GM21447 (cell line): Measurements from ENCODE around the gene SPP1.
A peak's percentile ranks its signal among the peaks of the same experiment; 100 is the strongest.
"Not testable (repeated sequence)": the region's sequence is repeated elsewhere in the genome, so short reads cannot be mapped to it uniquely, and the experiment has no call there.

ENCODE experiments used
- ATAC-seq: cut with Tn5 transposase; IDR thresholded peaks from one replicate; pipeline ENCODE4 v1.9.1; 2021; ENCODE audit not compliant: unreplicated experiment

SPP1 gene

GRCh38 chr4:87975466-87975865 lies at the start of gene SPP1:
TSS of gene SPP1 (plus strand) at chr4:87975714. CDS start at chr4:87976896, 1,182 bp downstream.
- ATAC-seq: peak; percentile 85

GRCh38 chr4:87926554-87927098 lies 48.9 kb upstream of the SPP1 start:
- ATAC-seq: no peak

GRCh38 chr4:87930629-87931028 lies 44.9 kb upstream of the SPP1 start:
- ATAC-seq: no peak

- no peak for ATAC-seq
Observed at GRCh38 chr4:87931932-87932331, 43.6 kb upstream of the SPP1 start.

- ATAC-seq: no peak
Observed at GRCh38 chr4:87932718-87933141, 42.8 kb upstream of the SPP1 start.

DNA sequence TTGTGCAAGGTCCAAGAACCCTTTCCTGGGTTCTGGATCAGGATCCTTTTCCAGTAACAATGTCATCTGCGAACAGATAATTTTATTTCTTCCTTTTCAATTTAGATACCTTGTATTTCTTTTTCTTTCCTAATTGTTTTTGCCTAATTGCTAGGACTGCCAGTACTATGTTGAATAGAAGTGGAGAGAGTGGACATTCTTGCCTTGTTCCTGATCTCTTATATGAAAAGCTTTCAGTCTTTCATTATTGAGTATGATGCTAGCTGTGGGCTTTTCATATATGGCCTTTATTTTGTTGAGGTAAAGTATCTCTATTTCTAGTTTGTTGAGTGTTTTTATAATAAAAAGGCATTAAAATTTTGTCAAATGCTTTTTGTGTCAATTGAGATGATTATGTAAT lies 42.2 kb upstream of the SPP1 start:
- no peak for ATAC-seq

DNA sequence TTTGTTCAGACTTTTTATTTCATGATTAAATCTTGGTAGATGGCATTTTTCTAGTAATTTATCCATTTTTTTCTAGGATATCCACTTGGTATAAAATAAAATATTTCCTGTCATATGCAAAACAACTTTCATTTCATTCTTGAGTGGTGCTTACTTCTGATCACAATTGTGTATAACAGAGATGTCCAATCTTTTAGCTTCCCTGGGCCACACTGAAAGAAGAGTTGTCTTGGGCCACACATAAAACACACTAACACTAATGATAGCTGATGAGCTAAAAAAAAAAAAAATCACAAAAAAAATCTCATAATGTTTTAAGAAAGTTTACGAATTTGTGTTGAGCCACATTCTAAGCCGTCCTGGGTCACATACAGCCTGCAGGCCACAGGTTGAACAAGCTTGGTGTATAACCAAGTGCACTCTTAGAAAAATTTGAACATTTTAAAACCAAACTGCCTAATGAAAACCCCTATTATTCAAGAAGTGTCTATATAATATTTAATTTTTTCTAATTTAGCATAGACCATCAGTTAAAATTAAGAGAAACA lies 41.3 kb upstream of the SPP1 start:
- no peak for ATAC-seq

DNA sequence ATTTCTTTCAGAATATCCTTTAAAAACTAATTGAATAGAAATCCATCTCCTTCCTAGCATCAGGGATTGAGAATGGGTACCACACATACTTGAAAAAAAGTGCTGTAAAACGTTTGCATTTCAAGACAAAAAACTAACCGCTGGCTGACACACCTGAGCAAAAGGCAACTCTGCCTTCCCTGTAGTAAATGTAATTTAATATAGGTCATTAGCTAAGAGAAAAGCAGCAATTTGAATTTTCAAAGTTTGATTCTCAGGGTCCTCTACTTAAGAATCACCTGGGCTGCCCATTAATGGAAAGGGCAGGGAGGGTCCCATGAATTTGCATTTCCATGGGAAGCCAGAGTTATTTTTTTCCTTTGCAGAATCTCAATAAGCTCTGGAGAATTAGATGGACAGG lies 40.5 kb upstream of the SPP1 start:
- ATAC-seq: no peak

DNA sequence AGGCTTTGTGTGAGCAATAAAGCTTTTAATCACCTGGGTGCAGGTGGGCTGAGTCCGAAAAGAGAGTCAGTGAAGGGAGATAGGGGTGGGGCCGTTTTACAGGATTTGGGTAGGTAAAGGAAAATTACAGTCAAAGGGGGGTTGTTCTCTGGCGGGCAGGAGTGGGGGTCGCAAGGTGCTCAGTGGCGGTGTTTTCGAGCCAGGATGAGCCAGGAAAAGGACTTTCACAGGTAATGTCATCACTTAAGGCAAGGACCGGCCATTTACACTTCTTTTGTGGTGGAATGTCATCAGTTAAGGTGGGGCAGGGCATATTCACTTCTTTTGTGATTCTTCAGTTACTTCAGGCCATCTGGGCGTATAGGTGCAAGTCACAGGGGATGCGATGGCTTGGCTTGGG lies 39.6 kb upstream of the SPP1 start:
- not testable (repeated sequence) for ATAC-seq

DNA sequence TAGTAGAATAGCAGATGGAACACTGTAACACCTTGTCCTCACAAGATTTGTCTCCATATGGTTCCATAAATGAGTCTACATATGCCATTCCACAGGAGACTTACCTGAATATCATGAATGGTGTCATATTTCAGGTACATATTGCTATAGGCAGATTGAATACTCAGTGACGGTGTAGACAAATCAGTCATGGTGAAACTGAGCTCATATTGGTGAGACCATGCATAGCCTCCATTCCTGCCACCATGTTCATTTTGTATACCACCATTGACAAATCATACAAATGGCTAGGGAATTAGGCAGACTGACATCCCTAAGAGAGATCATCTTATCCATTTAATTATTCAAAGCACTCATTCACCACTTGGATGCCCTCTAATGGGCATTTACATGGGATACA lies 38.0 kb upstream of the SPP1 start:
- no peak for ATAC-seq

DNA sequence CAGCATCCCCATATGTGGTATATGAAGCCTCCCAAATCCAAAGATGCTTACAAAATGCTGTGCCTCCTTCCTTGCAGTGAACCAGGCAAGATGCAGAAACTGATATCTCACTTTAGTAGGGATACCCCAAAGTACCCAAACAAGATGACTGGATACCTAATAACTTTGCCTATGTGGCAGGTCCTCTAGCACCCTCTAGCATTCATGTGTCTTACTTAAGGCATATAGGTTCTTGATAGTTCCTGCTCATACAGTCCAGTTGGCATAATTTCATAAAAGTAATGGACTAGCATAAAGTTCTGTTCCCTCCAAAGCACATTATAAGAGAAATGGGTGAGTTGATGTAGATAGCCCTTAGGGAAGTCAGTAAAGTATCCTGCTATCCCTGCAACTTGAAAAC lies 36.8 kb upstream of the SPP1 start:
- ATAC-seq: no peak

- no peak for ATAC-seq
Observed at GRCh38 chr4:87939978-87940690, 35.4 kb upstream of the SPP1 start.

DNA sequence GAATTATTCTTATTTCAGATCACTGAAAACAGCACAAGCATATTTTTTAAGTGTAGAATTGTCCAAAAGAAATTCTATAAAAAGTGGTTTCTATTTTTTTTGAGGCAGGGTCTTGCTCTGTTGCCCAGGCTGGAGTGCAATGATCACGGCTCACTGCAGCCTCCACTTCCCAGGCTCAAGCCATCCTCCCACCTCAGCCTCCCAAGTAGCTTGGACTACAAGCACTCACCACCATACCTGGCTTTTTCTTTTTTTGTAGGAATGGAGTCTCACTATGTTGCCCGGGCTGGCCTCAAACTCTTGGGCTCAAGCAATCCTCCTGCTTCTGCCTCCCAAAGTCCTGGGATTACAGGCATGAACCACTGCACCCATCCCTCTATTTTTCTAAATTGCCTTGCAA lies 34.7 kb upstream of the SPP1 start:
- not testable (repeated sequence) for ATAC-seq

DNA sequence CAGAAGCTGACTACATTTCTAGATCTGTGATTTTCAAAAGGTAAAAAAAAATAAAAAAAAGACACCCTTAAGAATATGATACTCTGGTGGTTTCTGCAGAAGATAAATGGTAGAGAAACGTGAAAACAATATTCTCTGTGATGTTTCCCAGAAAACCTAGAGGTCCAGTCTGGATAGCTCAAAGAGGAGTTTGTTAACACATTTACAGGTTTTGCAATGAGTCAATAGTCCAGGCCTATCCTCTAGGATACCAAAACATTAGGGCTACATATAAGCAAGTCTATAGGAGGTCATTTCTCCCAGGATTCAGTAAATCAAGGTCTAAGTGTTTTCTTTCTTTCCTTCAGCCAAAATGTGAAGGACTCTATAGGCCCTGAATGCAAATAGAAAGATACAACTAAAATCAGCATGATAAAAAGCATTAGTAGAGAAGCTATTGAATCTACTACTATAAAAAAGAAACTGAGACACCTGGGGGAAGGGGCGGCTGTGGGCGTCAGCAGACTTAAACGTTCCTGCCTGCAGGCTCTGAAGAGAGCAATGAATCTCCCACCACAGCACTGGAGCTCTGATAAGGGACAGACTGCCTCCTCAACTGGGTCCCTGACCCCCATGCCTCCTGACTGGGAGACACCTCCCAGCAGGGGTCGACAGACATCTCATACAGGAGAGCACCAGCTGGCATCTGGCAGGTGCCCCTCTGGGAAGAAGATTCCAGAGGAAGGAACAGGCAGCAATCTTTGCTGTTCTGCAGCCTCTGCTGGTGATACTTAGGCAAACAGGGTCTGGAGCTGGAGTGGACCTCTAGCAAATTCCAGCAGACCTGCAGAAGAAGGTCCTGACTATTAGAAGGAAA lies 33.7 kb upstream of the SPP1 start:
- no peak for ATAC-seq

GRCh38 chr4:87943660-87944149 lies 31.8 kb upstream of the SPP1 start:
- no peak for ATAC-seq

GRCh38 chr4:87944967-87945366 lies 30.5 kb upstream of the SPP1 start:
- ATAC-seq: no peak

DNA sequence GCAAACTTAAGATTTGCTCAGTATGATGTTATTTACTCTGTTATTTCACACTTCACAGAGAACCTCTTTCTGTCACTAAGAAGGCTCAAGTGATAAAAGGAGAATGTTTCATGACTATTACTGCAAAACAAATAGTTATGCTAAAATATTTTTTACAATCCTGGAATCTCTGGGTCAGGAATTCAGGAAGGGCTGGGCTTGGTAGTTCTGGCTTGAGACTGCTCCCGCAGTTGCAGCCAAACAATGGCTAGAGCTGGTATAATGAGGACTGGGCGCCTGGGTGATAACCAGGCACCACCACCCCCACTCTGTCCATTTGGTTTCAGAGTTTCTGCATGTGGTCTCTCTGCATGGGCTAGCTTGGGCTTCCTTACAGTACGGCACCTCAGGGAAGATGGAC lies 28.7 kb upstream of the SPP1 start:
- no peak for ATAC-seq

GRCh38 chr4:87947381-87948160 lies 27.9 kb upstream of the SPP1 start:
- no peak for ATAC-seq

- ATAC-seq: no peak
Observed at GRCh38 chr4:87949961-87950360, 25.6 kb upstream of the SPP1 start.

DNA sequence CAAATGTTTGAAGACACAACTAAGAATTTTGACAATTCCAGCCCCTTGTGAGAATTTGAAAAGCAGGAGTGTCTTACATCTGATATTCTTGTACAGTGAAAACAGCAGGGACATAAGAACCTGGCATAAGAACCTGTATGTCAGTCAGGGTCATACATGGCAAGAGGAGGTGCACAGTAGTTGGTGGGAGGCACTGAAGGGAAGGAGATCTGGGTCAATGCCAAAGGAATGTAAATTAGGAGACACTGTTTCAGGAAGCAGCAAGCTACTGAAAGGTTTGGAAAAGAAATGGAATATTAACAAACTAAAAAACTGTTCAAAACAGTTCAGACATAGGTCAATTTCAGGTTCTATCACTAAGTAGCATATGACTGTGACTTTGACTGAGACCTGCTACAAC lies 25.0 kb upstream of the SPP1 start:
- no peak for ATAC-seq
